ENCODE results near the gene CRKL. TPM values are rescaled to one million over a fixed set of nuclear protein-coding genes. Genes with fewer than 3 reads are reported as not detected.
A peak's percentile ranks its signal among the peaks of the same experiment; 100 is the strongest.

The CRKL gene
- total RNA-seq, 1 experiment from 2014 or later, result 87.7 TPM

GRCh38 chr22:20885557-20886323 lies 31.5 kb upstream of the CRKL start:
- H2AFZ ChIP-seq (ENCODE audit: low read depth, low read length, poor library complexity, severe bottlenecking), result no peak overlapping the region
- H3K9me3 ChIP-seq (ENCODE audit: control insufficient read depth in 1 of 2, insufficient read depth in 1 of 2, low read depth in 1 of 2, low read length in 2 of 2), result no peaks in the 10 kb centered on the region
- TF ChIP-seq EGR1 (IDR thresholded peaks at IDR 0.05; ENCODE audit: low read depth) (no peak), RAD21 (IDR thresholded peaks at IDR 0.05; ENCODE audit: low read depth) (peak; percentile 94)
- TF ChIP-seq, protein P1, sequence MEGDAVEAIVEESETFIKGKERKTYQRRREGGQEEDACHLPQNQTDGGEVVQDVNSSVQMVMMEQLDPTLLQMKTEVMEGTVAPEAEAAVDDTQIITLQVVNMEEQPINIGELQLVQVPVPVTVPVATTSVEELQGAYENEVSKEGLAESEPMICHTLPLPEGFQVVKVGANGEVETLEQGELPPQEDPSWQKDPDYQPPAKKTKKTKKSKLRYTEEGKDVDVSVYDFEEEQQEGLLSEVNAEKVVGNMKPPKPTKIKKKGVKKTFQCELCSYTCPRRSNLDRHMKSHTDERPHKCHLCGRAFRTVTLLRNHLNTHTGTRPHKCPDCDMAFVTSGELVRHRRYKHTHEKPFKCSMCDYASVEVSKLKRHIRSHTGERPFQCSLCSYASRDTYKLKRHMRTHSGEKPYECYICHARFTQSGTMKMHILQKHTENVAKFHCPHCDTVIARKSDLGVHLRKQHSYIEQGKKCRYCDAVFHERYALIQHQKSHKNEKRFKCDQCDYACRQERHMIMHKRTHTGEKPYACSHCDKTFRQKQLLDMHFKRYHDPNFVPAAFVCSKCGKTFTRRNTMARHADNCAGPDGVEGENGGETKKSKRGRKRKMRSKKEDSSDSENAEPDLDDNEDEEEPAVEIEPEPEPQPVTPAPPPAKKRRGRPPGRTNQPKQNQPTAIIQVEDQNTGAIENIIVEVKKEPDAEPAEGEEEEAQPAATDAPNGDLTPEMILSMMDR (IDR thresholded peaks at IDR 0.05 in 2 of 3, conservative IDR thresholded peaks at IDR 0.05 in 1 of 3; ENCODE audit: borderline replicate concordance in 1 of 3, insufficient read depth in 1 of 3, low read depth in 2 of 3, low read length in 2 of 3), result peak; percentile 91 to 97 (median 95)
- peaks cover 3 to 17% of the 10 kb centered on the region in 2 experiments; a peak in 3 of 4 replicates for H3K4me1 ChIP-seq (ENCODE audit: control insufficient read depth in 1 of 2, insufficient read depth in 2 of 2, low read length in 2 of 2)
- peak overlapping the region; percentile 39 for H3K27ac ChIP-seq (ENCODE audit: low read depth, low read length)
- H3K9ac ChIP-seq (ENCODE audit: low read length), result no peak overlapping the region
- H3K4me3 ChIP-seq (replicated peaks in 1 of 2; ENCODE audit: low read depth in 1 of 2, low read length in 2 of 2), result no peak overlapping the region
- BruUV-seq (replicated peaks), result no TSS peak
- intact Hi-C loops (cut with micrococcal nuclease), result loop anchor here (1.0 kb wide), 1 partner anchor 71 kb away; no protein-coding TSS in a partner anchor
- ChIA-PET RAD21 (ENCODE audit: low non-redundant PET in 1 of 2, low total read pairs in 2 of 2, uncharacterized antibody in 2 of 2, unreplicated experiment in 2 of 2) (interaction anchor here (0.7 to 1.4 kb wide), 7 partner anchors 70 to 217 kb away, joined by 3 to 5 read pairs (median 3); no protein-coding TSS in a partner anchor), POLR2A (interaction anchor here (1.0 to 1.4 kb wide), 3 partner anchors 71 to 116 kb away, joined by 4 read pairs; partner anchors contain the start of genes LZTR1 and THAP7), CTCF (interaction anchor here (0.7 to 2.2 kb wide), 29 partner anchors 9 to 217 kb away, joined by 3 to 21 read pairs (median 4); partner anchors contain the start of genes CRKL, LZTR1, SNAP29 and THAP7)
- H3K9me2 ChIP-seq (ENCODE audit: insufficient read depth), result no peaks in the 10 kb centered on the region
- H4K20me1 ChIP-seq (ENCODE audit: insufficient read depth), result no peaks in the 10 kb centered on the region
- H3K79me2 ChIP-seq (ENCODE audit: insufficient read depth, low read length), result no peaks in the 10 kb centered on the region
- H3K36me3 ChIP-seq (ENCODE audit: control insufficient read depth in 1 of 2, insufficient read depth in 2 of 2, low read length in 2 of 2), result peaks cover 0 to 10% of the 10 kb centered on the region in 2 experiments; a peak in 3 of 4 replicates
- peak overlapping the region; percentile 45 for H3K4me2 ChIP-seq (ENCODE audit: low read length)
- DNase-seq (ENCODE audit: low read depth, low spot score), result peak; percentile 58
- peak; percentile 100 for ATAC-seq
- H3K27me3 ChIP-seq (ENCODE audit: insufficient read depth, low read length), result no peaks in the 10 kb centered on the region

GRCh38 chr22:20887375-20887774 lies 29.8 kb upstream of the CRKL start:
- intact Hi-C loops (cut with micrococcal nuclease), result no loop called here
- Histone ChIP-seq H3K9me2 (ENCODE audit: insufficient read depth) (no peaks in the 10 kb centered on the region), H2AFZ (ENCODE audit: low read depth, low read length, poor library complexity, severe bottlenecking) (no peak overlapping the region), H3K27ac (ENCODE audit: low read depth, low read length) (no peak overlapping the region), H3K4me2 (ENCODE audit: low read length) (no peak overlapping the region), H3K27me3 (ENCODE audit: insufficient read depth, low read length) (no peaks in the 10 kb centered on the region), H3K9me3 (ENCODE audit: control insufficient read depth in 1 of 2, insufficient read depth in 1 of 2, low read depth in 1 of 2, low read length in 2 of 2) (no peaks in the 10 kb centered on the region), H3K36me3 (ENCODE audit: control insufficient read depth in 1 of 2, insufficient read depth in 2 of 2, low read length in 2 of 2) (peaks cover 0 to 10% of the 10 kb centered on the region in 2 experiments; a peak in 3 of 4 replicates), H3K9ac (ENCODE audit: low read length) (no peak overlapping the region), H4K20me1 (ENCODE audit: insufficient read depth) (no peaks in the 10 kb centered on the region), H3K4me3 (replicated peaks in 1 of 2; ENCODE audit: low read depth in 1 of 2, low read length in 2 of 2) (no peak overlapping the region), H3K79me2 (ENCODE audit: insufficient read depth, low read length) (no peaks in the 10 kb centered on the region), H3K4me1 (ENCODE audit: control insufficient read depth in 1 of 2, insufficient read depth in 2 of 2, low read length in 2 of 2) (peaks cover 3 to 9% of the 10 kb centered on the region in 2 experiments; a peak in 3 of 4 replicates)
- no TSS peak for BruUV-seq (replicated peaks)
- ChIA-PET CTCF (no interaction called here), POLR2A (no interaction called here), RAD21 (ENCODE audit: low non-redundant PET in 1 of 2, low total read pairs in 2 of 2, uncharacterized antibody in 2 of 2, unreplicated experiment in 2 of 2) (no interaction called here)
- DNase-seq (ENCODE audit: low read depth, low spot score) (no peak), ATAC-seq (no peak)
- no peak for TF ChIP-seq EZH2phosphoT487 (IDR thresholded peaks at IDR 0.05; ENCODE audit: borderline replicate concordance)
- TF ChIP-seq SIN3A (IDR thresholded peaks at IDR 0.05; ENCODE audit: low read depth), result no peak
- no peak for TF ChIP-seq CBX3 (IDR thresholded peaks at IDR 0.05; ENCODE audit: low read depth)
- TF ChIP-seq YY1 (IDR thresholded peaks at IDR 0.05; ENCODE audit: extremely low read depth, insufficient replicate concordance, low read depth, low read length), result no peak
- no peak for TF ChIP-seq SP1 (IDR thresholded peaks at IDR 0.05; ENCODE audit: low read depth)
- TF ChIP-seq, protein P2, sequence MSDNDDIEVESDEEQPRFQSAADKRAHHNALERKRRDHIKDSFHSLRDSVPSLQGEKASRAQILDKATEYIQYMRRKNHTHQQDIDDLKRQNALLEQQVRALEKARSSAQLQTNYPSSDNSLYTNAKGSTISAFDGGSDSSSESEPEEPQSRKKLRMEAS (IDR thresholded peaks at IDR 0.05), result no peak
- no peak for TF ChIP-seq SRF (IDR thresholded peaks at IDR 0.05; ENCODE audit: low read depth)
- TF ChIP-seq CEBPB (IDR thresholded peaks at IDR 0.05; ENCODE audit: low read depth), result no peak
- no peak for TF ChIP-seq POLR2A (IDR thresholded peaks at IDR 0.05; ENCODE audit: borderline replicate concordance, extremely low read depth, insufficient read depth, insufficient read length)
- TF ChIP-seq ZFX (IDR thresholded peaks at IDR 0.05), result no peak
- TF ChIP-seq FOSL1 (IDR thresholded peaks at IDR 0.05; ENCODE audit: low read depth), result no peak
- no peak for TF ChIP-seq REST (IDR thresholded peaks at IDR 0.05; ENCODE audit: low read depth)

All from HCT116 (cell line).